Nephron progenitor cell (in vitro differentiated cells): ENCODE measurements around the gene ATP2A2.

Source experiments
- DNase-seq: peaks from one replicate; pipeline ENCODE4 v3.0.0; 2021
- H3K27ac Mint-ChIP-seq: 2 replicates; pipeline ENCODE4 v1.8.0; 2021; ENCODE audit warnings: mild to moderate bottlenecking, moderate library complexity, mixed read lengths
- H3K27me3 Mint-ChIP-seq: 2 replicates; pipeline ENCODE4 v1.8.0; 2021; ENCODE audit warnings: mild to moderate bottlenecking, low read depth, mixed read lengths; ENCODE audit not compliant: poor library complexity
- H3K36me3 Mint-ChIP-seq: 2 replicates; pipeline ENCODE4 v1.8.0; 2021; ENCODE audit warnings: low read depth, mixed read lengths
- H3K4me1 Mint-ChIP-seq: 2 replicates; pipeline ENCODE4 v1.8.0; 2021; ENCODE audit warnings: mixed read lengths
- H3K4me3 Mint-ChIP-seq: 2 replicates; pipeline ENCODE4 v1.8.0; 2021; ENCODE audit warnings: mild to moderate bottlenecking, moderate library complexity, mixed read lengths
- H3K9me3 Mint-ChIP-seq: 2 replicates; pipeline ENCODE4 v1.8.0; 2021; ENCODE audit warnings: mild to moderate bottlenecking, moderate library complexity, mixed read lengths
- TF ChIP-seq, protein P1 (sequence below): fragments of 200-600 bp; sonication (generic); IDR thresholded peaks from 2 replicates; pipeline ENCODE4 v1.5.0; 2021; ENCODE audit warnings: antibody characterized with exemption

ATP2A2 gene

DNA sequence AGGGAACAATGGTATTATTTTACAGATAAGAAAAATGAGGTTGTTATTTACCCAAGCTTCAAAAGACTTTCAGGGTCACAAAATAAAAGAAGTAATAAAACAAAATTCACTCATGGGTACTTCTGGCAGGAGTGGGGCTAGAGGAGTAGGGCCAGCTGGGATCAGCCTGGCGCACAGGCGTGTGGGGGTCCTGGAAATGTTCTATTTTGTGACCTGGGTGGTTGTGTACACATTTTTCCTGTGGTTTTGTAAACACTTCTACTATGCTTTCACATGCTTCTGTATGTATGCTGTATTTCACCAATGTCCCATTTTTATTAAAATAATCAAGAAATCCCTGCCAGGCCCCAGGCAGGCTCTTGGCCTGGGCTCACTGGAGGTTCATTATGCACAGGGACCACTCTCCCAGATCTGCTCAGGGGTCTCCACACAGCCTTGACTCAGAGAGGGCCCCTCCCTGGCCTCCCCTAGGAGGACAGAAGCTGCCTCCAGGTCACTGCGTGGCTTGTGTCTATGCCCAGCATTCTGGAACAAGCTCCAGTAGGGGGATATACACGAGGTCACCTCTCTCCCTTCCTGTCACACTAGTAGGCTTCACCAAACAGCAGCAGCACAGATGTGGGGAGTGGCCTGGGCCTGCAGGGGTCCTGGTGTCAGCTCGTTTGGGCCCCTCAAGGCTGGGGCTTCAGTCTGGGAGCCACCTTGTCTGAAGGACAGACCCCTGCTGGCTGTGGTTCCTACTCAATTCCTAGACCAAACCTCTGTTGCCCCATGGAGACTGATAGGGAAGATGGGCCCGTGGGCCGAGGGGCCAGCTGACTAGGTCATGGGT is 84.7 kb downstream of the ATP2A2 start:
- peaks cover 2% of the 10 kb centered on the region for H3K27me3 Mint-ChIP-seq
- peaks cover 10% of the 10 kb centered on the region for H3K36me3 Mint-ChIP-seq
- no peak for DNase-seq
- peaks cover 19% of the 10 kb centered on the region for H3K4me1 Mint-ChIP-seq
- H3K4me3 Mint-ChIP-seq, result no peak overlapping the region
- no peaks in the 10 kb centered on the region for H3K9me3 Mint-ChIP-seq
- H3K27ac Mint-ChIP-seq, result no peak overlapping the region
- TF ChIP-seq, protein P1, sequence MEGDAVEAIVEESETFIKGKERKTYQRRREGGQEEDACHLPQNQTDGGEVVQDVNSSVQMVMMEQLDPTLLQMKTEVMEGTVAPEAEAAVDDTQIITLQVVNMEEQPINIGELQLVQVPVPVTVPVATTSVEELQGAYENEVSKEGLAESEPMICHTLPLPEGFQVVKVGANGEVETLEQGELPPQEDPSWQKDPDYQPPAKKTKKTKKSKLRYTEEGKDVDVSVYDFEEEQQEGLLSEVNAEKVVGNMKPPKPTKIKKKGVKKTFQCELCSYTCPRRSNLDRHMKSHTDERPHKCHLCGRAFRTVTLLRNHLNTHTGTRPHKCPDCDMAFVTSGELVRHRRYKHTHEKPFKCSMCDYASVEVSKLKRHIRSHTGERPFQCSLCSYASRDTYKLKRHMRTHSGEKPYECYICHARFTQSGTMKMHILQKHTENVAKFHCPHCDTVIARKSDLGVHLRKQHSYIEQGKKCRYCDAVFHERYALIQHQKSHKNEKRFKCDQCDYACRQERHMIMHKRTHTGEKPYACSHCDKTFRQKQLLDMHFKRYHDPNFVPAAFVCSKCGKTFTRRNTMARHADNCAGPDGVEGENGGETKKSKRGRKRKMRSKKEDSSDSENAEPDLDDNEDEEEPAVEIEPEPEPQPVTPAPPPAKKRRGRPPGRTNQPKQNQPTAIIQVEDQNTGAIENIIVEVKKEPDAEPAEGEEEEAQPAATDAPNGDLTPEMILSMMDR, result no peak

DNA sequence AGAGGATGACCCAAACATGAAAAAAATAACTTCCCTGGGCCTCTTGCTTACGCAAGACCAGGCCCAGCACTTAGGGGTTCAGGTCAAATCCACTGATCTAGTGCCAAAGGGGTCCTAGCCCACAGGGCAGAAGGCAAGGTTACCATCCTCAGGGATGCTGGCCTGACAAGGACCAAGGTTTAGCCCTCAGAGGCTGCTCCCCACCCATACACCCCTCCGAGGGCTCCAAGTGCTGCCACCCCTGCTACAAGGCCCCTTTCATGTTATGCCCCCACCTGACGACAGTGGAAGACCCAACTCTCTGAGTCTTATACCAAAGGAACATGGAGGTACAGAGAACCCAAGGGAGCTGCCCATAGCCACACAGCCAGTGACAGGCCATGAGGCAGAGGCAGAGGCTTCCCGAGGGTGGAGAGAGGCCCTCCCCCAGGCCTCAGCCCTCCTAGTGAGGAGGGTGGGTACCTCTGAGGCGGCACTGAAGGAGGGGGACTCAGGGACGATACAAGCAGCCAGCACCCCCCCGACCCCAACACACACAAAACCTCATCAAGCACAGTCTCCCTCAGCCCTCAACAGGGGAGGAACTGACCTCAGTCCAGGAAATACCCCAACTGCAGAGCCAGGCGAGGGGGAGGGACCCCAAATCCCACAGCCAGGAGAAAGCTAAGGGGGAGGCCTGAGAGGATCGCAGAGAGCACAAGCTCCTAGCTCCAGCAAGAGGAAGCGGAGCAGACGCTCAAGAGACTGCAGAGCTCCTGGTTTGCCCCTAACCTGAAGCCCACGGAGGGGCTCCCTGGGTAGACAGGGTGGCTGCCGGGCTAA is 85.5 kb downstream of the ATP2A2 start:
- Mint-ChIP-seq H3K4me3 (no peak overlapping the region), H3K27me3 (peaks cover 2% of the 10 kb centered on the region), H3K36me3 (peaks cover 10% of the 10 kb centered on the region), H3K9me3 (no peaks in the 10 kb centered on the region), H3K27ac (peak overlapping the region; percentile 98), H3K4me1 (peaks cover 19% of the 10 kb centered on the region)
- TF ChIP-seq, protein P1, result no peak
- DNase-seq, result no peak

DNA sequence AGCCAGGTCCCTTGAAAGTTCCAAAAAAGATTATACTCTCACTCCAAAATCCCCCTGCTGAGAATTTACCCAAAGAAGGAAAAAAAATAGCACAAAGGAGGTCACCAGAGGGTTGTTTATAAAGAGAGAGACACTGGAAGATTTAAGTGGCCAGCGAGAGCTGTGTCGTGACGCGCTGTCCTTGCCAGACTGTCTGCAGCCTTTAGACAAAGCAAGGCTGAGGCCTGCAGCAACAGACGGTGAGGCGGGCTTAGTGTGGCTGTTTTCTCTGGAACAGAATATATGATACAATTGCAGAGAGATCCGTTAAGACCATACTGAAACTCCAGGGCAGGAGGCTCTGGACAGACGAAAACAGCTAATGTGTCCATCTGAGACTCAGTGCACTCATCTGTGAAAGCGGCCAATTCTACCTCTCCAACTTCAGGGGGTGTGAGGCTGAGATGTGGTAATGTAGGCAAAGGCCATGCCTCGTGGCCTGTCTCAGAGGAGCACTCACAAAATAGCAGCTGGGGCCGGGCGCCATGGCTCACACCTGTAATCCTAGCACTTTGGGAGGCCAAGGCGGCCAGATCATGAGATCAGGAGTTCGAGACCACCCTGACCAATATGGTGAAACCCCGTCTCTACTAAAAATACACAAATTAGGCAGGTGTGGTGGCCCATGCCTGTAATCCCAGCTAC is 86.3 kb downstream of the ATP2A2 start:
- Mint-ChIP-seq H3K9me3 (no peaks in the 10 kb centered on the region), H3K4me1 (peaks cover 19% of the 10 kb centered on the region), H3K27ac (peak overlapping the region; percentile 98), H3K36me3 (peaks cover 10% of the 10 kb centered on the region), H3K4me3 (no peak overlapping the region), H3K27me3 (peaks cover 2% of the 10 kb centered on the region)
- TF ChIP-seq, protein P1, result no peak
- no peak for DNase-seq

DNA sequence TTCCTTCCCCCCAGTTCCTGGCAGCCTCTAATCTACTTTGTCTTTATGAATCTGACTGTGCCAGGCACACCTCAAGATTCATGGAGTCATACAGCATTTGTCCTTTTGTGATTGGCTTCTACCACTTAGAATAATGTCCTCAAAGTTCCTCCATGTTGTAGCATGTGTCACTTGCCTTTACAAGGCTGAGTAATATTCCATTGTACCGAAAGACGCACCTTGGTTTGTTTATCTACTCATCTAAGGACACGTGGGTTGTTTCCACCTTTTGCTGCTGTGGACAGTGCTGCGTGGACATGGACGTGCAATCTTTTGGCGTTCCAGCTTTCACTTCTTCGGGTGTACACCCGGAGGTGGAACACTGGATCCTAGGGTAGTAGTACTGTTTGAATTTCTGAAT is 88.9 kb downstream of the ATP2A2 start:
- Mint-ChIP-seq H3K27me3 (peaks cover 2% of the 10 kb centered on the region), H3K4me1 (peaks cover 19% of the 10 kb centered on the region), H3K27ac (no peak overlapping the region), H3K9me3 (no peaks in the 10 kb centered on the region), H3K36me3 (peaks cover 30% of the 10 kb centered on the region), H3K4me3 (no peak overlapping the region)
- no peak for DNase-seq
- TF ChIP-seq, protein P1, result no peak

DNA sequence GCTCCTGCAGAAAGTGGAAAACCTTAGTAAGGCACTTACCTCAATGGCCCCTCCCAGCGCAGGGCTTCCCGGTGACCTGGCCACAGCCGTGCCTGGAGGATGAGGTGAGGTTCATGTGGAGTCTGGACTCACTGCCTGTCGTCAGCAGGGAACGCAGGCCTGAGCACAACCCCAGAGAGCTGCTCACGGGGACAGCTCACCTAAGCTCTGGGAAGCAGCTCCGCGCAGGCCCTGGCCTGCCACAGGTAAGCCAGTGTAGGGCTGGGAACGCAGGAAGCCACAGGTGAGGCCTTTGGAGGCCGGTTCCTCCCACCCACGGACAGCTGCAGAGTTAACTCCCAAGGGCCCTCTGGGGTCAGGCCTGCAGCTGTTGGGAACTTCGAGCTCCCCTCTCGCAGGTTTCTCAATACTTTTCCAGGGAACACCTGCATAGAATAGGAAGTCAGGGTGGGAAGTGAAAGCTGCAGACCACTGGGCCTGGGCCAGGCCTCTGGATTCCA is 89.7 kb downstream of the ATP2A2 start:
- peaks cover 37% of the 10 kb centered on the region for H3K36me3 Mint-ChIP-seq
- H3K27me3 Mint-ChIP-seq, result peaks cover under 1% of the 10 kb centered on the region
- H3K4me1 Mint-ChIP-seq, result peaks cover 17% of the 10 kb centered on the region
- TF ChIP-seq, protein P1, result no peak
- no peaks in the 10 kb centered on the region for H3K9me3 Mint-ChIP-seq
- no peak overlapping the region for H3K27ac Mint-ChIP-seq
- no peak overlapping the region for H3K4me3 Mint-ChIP-seq
- DNase-seq, result no peak
